PC-9 (cell line): ENCODE measurements around the gene ASTN2. TPM values are rescaled to one million over a fixed set of nuclear protein-coding genes. Genes with fewer than 3 reads are reported as not detected.

Experiments used
- BruUV-seq: library from RNA; stranded (reverse); fragments of 400-500 nt; replicated peaks from 2 replicates; lab custom pipeline; 2021; lab: Mats Ljungman, UMichigan
- CTCF ChIA-PET: fragments of 300-600 bp; sonication (Branson Sonifier 250); formaldehyde crosslinking; loops from one replicate; lab custom pipeline; 2022; ENCODE audit warnings: antibody characterized with exemption; lab: Charles Lee
- POLR2A ChIA-PET: fragments of 300-600 bp; sonication (Branson Sonifier 250); formaldehyde crosslinking; loops from one replicate; lab custom pipeline; 2022; ENCODE audit warnings: antibody characterized with exemption; ENCODE audit not compliant: unreplicated experiment; lab: Charles Lee
- DNase-seq, 2 experiments: peaks; one replicate each; pipeline versions ENCODE4 v3.0.0 to v3.0.0-alpha.2; 2015 to 2022; ENCODE audit warnings: mixed read lengths in 1 of 2
- H2AFZ ChIP-seq: fragments of 200-600 bp; sonication (generic); 2 replicates; pipeline ENCODE4 v1.8.1; 2017; ENCODE audit warnings: antibody characterized with exemption
- H3F3A ChIP-seq: fragments of 200-600 bp; sonication (generic); 2 replicates; pipeline ENCODE4 v1.8.1; 2017; ENCODE audit warnings: antibody characterized with exemption, mild to moderate bottlenecking, low read depth; ENCODE audit not compliant: insufficient read depth
- H3K27ac ChIP-seq: fragments of 200-600 bp; sonication (generic); 2 replicates; pipeline ENCODE4 v1.6.1; 2016; ENCODE audit warnings: mixed run types
- H3K27me3 ChIP-seq: fragments of 200-600 bp; sonication (generic); 2 replicates; pipeline ENCODE4 v1.6.1; 2016; ENCODE audit warnings: low read depth, mixed run types; ENCODE audit not compliant: insufficient read depth
- H3K36me3 ChIP-seq: fragments of 200-600 bp; sonication (generic); 2 replicates; pipeline ENCODE4 v1.6.1; 2016; ENCODE audit warnings: low read depth, mixed run types
- H3K4me1 ChIP-seq: fragments of 200-600 bp; sonication (generic); replicated peaks from 2 replicates; pipeline ENCODE4 v1.6.1; 2016; ENCODE audit warnings: mixed run types; ENCODE audit not compliant: insufficient read depth
- H3K4me2 ChIP-seq: fragments of 200-600 bp; sonication (generic); 2 replicates; pipeline ENCODE4 v1.6.1; 2017; ENCODE audit warnings: mixed run types
- H3K4me3 ChIP-seq: fragments of 200-600 bp; sonication (generic); 2 replicates; pipeline ENCODE4 v1.6.1; 2016; ENCODE audit warnings: mixed run types
- H3K79me2 ChIP-seq: fragments of 200-600 bp; sonication (generic); 2 replicates; pipeline ENCODE4 v1.6.1; 2017; ENCODE audit warnings: low read depth, mixed run types
- H3K9me2 ChIP-seq: fragments of 200-600 bp; sonication (generic); 2 replicates; pipeline ENCODE4 v1.8.1; 2017; ENCODE audit warnings: mild to moderate bottlenecking; ENCODE audit not compliant: insufficient read depth
- H3K9me3 ChIP-seq: fragments of 200-600 bp; sonication (generic); 2 replicates; pipeline ENCODE4 v1.8.1; 2016; ENCODE audit warnings: low read depth; ENCODE audit not compliant: insufficient read depth
- H4K20me1 ChIP-seq: fragments of 200-600 bp; sonication (generic); 2 replicates; pipeline ENCODE4 v1.8.1; 2017; ENCODE audit not compliant: insufficient read depth
- CTCF ChIP-seq: fragments of 200-600 bp; sonication (generic); conservative IDR thresholded peaks from 2 replicates; pipeline ENCODE4 v1.6.1; 2017; ENCODE audit warnings: mixed run types, antibody characterized with exemption, mild to moderate bottlenecking, moderate library complexity
- EZH2 ChIP-seq: fragments of 200-600 bp; sonication (generic); IDR thresholded peaks from 2 replicates; pipeline ENCODE4 v1.8.0; 2017; ENCODE audit warnings: antibody characterized with exemption, low read depth
- intact Hi-C: fragments of 100-400 bp; cut with micrococcal nuclease; formaldehyde crosslinking; loops from one replicate; pipeline ENCODE4 v1.10.0; 2022; ENCODE audit not compliant: unreplicated experiment
- total RNA-seq: library from RNA; stranded (reverse); gene quantifications from 2 replicates; pipeline ENCODE4 v1.2.3, GENCODE V29; 2021

Gene ASTN2
- total RNA-seq, 1 experiment from 2014 or later: 6.2 TPM

- Histone ChIP-seq H3K4me1 (no peaks in the 10 kb centered on the region), H3F3A (no peaks in the 10 kb centered on the region), H3K4me2 (no peak overlapping the region), H3K4me3 (no peak overlapping the region), H3K36me3 (no peaks in the 10 kb centered on the region), H4K20me1 (peaks cover 3% of the 10 kb centered on the region; the same call in 1 of the 2 replicates), H3K79me2 (no peaks in the 10 kb centered on the region), H3K27me3 (peaks cover 8% of the 10 kb centered on the region; the same call in 1 of the 2 replicates), H3K9me2 (no peaks in the 10 kb centered on the region), H2AFZ (no peak overlapping the region), H3K27ac (no peak overlapping the region), H3K9me3 (no peaks in the 10 kb centered on the region)
- no TSS peak for BruUV-seq
- ChIA-PET CTCF (no interaction called here), POLR2A (no interaction called here)
- no peak for DNase-seq
- intact Hi-C loops: no loop called here
- no peak for TF ChIP-seq CTCF
- no peak for TF ChIP-seq EZH2
Observed at GRCh38 chr9:117409321-117409720, 5.5 kb downstream of the ASTN2 start.

GRCh38 chr9:117407436-117408022 lies 7.3 kb downstream of the ASTN2 start:
- peaks cover 3% of the 10 kb centered on the region; the same call in 1 of the 2 replicates for H4K20me1 ChIP-seq
- no peak overlapping the region for H3K4me2 ChIP-seq
- H2AFZ ChIP-seq: no peak overlapping the region
- BruUV-seq: no TSS peak
- H3F3A ChIP-seq: no peaks in the 10 kb centered on the region
- no peaks in the 10 kb centered on the region for H3K9me2 ChIP-seq
- POLR2A ChIA-PET: no interaction called here
- no peak overlapping the region for H3K27ac ChIP-seq
- no peaks in the 10 kb centered on the region for H3K79me2 ChIP-seq
- intact Hi-C loops: no loop called here
- H3K27me3 ChIP-seq: no peaks in the 10 kb centered on the region
- no peaks in the 10 kb centered on the region for H3K4me1 ChIP-seq
- no peaks in the 10 kb centered on the region for H3K36me3 ChIP-seq
- TF ChIP-seq EZH2 (no peak), CTCF (no peak)
- H3K9me3 ChIP-seq: no peaks in the 10 kb centered on the region
- CTCF ChIA-PET: no interaction called here
- no peak overlapping the region for H3K4me3 ChIP-seq
- no peak for DNase-seq

- Histone ChIP-seq H3K9me2 (no peaks in the 10 kb centered on the region), H3K4me2 (no peak overlapping the region), H4K20me1 (peaks cover 3% of the 10 kb centered on the region; the same call in 1 of the 2 replicates), H2AFZ (no peak overlapping the region), H3K4me1 (no peaks in the 10 kb centered on the region), H3K4me3 (no peak overlapping the region), H3K36me3 (no peaks in the 10 kb centered on the region), H3K27me3 (0 out of 2 replicates have a peak, but pooled peaks cover under 1% of the 10 kb centered on the region), H3F3A (no peaks in the 10 kb centered on the region), H3K79me2 (no peaks in the 10 kb centered on the region), H3K9me3 (no peaks in the 10 kb centered on the region), H3K27ac (no peak overlapping the region)
- TF ChIP-seq CTCF (no peak), EZH2 (no peak)
- ChIA-PET POLR2A (no interaction called here), CTCF (no interaction called here)
- no peak for DNase-seq
- intact Hi-C loops: no loop called here
- no TSS peak for BruUV-seq
Observed at GRCh38 chr9:117405950-117406705, 8.7 kb downstream of the ASTN2 start.
